ENCODE data around the gene MRPS18A.

DNA sequence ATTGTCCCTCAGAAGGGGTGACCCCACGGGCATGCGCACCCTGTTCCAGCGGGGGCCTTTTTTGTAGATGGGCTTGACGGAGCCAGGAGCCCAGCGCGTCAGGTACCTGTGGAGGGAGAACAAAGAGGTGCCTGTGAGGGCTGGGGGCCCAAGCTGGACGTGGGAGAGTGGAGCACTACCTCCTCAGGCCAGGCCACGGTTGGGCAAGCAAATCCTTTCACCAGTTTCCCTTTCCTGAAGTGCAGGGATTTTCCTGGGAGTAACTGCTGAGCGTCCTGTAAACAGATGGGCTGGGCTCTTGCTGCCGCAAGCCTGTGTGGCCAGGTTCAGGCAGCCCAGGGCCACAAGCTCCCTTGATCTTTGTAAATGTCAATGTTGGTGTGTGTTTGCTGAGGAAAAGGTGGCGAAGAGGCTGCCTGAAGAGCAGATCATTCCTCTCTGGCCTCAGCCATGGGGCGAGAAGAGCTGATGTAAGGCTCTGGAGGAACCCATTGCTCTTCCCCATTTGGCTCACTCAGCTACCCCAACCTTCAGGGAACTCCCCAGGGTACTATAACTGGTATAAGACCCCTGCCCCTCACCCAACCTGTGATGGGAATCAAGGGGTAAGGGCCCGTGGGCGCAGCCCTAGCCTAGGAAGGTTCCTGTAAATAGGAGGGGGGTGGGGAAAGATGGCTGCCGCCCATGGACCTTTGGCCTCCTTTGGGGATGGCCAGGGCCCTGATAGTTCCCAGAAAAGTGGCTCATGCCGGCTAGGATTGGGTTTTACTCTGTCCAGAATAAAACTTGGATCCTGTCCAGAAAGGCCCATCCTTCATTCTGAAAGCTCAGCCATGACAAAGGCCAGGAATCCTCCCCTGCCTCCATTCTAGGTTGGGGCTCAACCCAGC lies 15.5 kb downstream of the MRPS18A start:
- TF ChIP-seq, protein P1, sequence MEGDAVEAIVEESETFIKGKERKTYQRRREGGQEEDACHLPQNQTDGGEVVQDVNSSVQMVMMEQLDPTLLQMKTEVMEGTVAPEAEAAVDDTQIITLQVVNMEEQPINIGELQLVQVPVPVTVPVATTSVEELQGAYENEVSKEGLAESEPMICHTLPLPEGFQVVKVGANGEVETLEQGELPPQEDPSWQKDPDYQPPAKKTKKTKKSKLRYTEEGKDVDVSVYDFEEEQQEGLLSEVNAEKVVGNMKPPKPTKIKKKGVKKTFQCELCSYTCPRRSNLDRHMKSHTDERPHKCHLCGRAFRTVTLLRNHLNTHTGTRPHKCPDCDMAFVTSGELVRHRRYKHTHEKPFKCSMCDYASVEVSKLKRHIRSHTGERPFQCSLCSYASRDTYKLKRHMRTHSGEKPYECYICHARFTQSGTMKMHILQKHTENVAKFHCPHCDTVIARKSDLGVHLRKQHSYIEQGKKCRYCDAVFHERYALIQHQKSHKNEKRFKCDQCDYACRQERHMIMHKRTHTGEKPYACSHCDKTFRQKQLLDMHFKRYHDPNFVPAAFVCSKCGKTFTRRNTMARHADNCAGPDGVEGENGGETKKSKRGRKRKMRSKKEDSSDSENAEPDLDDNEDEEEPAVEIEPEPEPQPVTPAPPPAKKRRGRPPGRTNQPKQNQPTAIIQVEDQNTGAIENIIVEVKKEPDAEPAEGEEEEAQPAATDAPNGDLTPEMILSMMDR (IDR thresholded peaks at IDR 0.05) = no peak
- no peak for TF ChIP-seq EZH2 (IDR thresholded peaks at IDR 0.05)
- TF ChIP-seq EZH2phosphoT487 (IDR thresholded peaks at IDR 0.05) = no peak
